Fibroblast of skin of right quadriceps (primary cell): ENCODE measurements around the gene LRRC3.
"Not testable (repeated sequence)": the region's sequence is repeated elsewhere in the genome, so short reads cannot be mapped to it uniquely, and the experiment has no call there.

Experiments used
- DNase-seq: peaks from one replicate; pipeline ENCODE4 v3.0.0-alpha.2; 2013

The LRRC3 gene

GRCh38 chr21:44454747-44455523 is at the start of gene LRRC3:
Gene LRRC3, plus strand, starts transcription at chr21:44455510. Its CDS starts 1,135 bp downstream, at chr21:44456645.
- peak; percentile 83 for DNase-seq

GRCh38 chr21:44405948-44406872 is 49.1 kb upstream of the LRRC3 start:
- no peak for DNase-seq

GRCh38 chr21:44406953-44407352 is 48.4 kb upstream of the LRRC3 start:
- DNase-seq = no peak

GRCh38 chr21:44407493-44407892 is 47.8 kb upstream of the LRRC3 start:
- DNase-seq = no peak

GRCh38 chr21:44408226-44408625 is 47.1 kb upstream of the LRRC3 start:
- DNase-seq = no peak

GRCh38 chr21:44413566-44414290 is 41.6 kb upstream of the LRRC3 start:
- DNase-seq = no peak

GRCh38 chr21:44414291-44415072 is 40.8 kb upstream of the LRRC3 start:
- DNase-seq = no peak

- DNase-seq = no peak
Measured at GRCh38 chr21:44415073-44416025, 40.0 kb upstream of the LRRC3 start.

- DNase-seq = no peak
Measured at GRCh38 chr21:44416193-44416592, 39.1 kb upstream of the LRRC3 start.

GRCh38 chr21:44417621-44418107 is 37.6 kb upstream of the LRRC3 start:
- not testable (repeated sequence) for DNase-seq

DNA sequence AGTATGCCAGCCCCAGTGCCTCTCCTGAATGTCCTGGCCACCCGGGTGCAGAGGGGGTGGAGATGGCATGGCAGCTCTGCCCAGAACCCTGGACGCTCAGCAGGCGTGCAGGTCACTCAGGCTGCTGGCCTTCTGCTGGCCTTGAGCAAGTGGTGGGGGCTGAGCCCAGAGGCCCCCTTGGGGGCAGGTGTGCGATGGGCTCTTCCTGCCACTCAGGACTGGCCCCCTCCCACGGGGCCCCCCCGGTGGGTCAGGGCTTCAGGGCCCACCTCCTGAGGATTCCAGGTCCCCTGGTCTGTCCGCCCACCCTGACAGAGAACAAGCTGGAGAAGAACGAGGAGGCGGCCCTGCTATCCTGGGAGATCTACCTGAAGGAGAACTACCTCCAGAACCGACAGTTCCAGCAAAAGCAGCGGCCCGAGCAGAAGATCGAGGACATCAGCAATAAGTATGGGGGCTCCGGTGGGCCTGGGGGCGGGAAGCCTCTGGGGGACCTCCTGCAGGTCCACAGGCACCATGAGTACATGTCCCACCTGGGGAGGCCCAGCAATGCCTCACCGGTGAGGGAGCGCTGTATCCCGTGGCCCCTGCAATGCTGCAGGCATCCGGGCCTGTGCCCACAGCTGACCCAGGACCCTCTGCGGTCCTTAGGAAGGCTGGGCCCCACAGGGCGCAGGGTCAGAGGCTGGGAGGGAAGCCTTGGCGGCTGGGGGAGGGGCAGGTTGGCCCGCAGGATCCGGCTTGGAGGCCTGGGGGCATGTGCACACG is 37.0 kb upstream of the LRRC3 start:
- DNase-seq = no peak

DNA sequence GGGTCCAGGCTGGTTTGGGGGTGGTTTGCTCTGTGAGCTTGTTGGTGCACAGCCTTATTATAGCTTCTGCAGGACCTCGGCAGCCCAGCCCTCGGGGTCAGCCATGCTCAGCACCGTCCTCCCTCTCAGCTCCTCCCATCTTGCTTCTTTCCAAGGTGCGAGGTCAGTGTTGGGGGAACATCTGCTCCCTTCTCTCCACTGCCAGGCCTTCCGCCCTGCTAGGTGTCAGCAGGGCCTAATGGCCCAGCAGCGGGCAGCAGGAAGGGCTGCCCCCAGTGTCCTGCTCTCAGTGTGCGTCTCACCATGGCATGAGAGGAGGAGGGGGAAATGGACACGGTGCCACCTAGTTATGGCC is 36.5 kb upstream of the LRRC3 start:
- DNase-seq = no peak

GRCh38 chr21:44419679-44420078 is 35.6 kb upstream of the LRRC3 start:
- DNase-seq = no peak

- no peak for DNase-seq
Measured at GRCh38 chr21:44420416-44421205, 34.7 kb upstream of the LRRC3 start.

- no peak for DNase-seq
Measured at GRCh38 chr21:44421901-44422840, 33.1 kb upstream of the LRRC3 start.

DNA sequence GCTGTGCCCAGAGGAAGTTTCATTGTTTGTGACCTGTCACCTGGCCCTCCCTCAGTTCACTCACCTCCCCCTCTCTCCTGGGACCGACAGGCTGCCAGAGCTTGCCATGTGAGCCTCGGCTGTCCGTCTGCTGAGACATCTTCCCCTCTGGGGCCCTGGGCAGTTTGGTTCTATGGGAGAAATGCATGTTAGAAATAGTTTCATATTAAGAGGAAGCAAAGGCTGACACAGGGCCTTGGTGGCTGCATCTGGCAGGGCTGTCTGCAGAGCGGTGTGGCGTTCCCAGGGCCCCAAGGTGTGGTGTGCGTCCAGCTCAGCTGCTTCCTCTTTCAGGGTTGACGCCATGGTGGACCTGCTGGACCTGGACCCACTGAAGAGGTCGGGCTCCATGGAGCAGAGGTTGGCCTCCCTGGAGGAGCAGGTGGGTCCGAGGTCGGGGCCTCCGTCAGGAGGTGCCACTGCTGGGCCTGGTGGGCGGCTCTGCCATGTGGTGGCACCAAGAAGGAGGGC is 31.9 kb upstream of the LRRC3 start:
- no peak for DNase-seq

DNA sequence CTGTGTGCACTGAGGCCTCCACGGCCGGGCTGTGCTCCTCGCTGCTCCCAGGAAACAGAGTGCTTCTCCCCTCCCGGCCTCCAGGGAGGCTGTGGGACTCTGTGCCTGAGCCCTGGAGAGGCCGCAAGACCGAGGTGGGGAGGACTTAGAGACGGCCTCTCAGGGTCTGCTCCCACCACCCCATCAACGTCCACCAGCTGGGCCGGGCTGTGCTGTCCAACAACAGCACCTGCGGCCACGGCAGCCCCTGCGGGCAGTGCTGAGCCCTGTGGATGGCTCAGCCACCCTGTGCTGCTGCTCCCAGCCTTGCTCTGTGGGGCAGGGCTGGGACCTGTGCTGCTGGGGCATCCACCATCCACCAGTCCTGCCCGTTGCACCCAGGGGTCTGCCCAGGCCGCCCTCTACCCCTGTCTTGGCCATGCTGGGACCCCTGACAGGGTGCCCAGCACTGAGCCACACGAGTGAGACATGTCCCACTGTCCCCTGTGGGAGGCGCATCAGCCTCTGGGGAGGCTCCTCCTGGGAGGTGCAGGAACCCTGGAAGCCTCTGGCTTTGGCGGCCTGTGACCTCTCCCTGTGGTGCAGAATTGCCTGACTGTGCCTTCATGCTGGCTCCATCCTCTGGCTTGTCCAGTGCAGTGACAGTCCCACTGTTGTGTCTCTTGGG is 31.2 kb upstream of the LRRC3 start:
- no peak for DNase-seq
